GM10248 (cell line): Measurements from ENCODE around the gene LIPT1.
"Not testable (repeated sequence)": the region's sequence is repeated elsewhere in the genome, so short reads cannot be mapped to it uniquely, and the experiment has no call there.

Experiments
- CTCF ChIA-PET: fragments of 300-600 bp; sonication (Branson Sonifier 250); formaldehyde crosslinking; extraction: SDS; loops from one replicate; lab custom pipeline; 2021; ENCODE audit warnings: antibody characterized with exemption; lab: Yijun Ruan, JAX
- POLR2A ChIA-PET: fragments of 350-650 bp; sonication (Branson Sonifier 250); formaldehyde crosslinking; extraction: SDS; loops from one replicate; lab custom pipeline; 2020; ENCODE audit warnings: antibody characterized with exemption; lab: Yijun Ruan, JAX
- DNase-seq: peaks from one replicate; pipeline ENCODE4 v3.0.0; 2012; ENCODE audit errors: extremely low spot score
- CTCF ChIP-seq: IDR thresholded peaks from 2 replicates; pipeline ENCODE4 v1.5.1; 2012; ENCODE audit warnings: mild to moderate bottlenecking, low read depth; ENCODE audit errors: extremely low read depth, missing control alignments, control extremely low read depth

The LIPT1 gene

GRCh38 chr2:99154643-99155536 lies at the start of gene LIPT1, which contains the start of gene TSGA10:
TSS of gene LIPT1 (plus strand) at chr2:99154967. CDS start at chr2:99161958, 6,991 bp downstream.
TSS of gene TSGA10 (minus strand) at chr2:99154942. CDS start at chr2:99109439, 45,503 bp downstream.
- CTCF ChIA-PET, result interaction anchor here (0.7 to 5.0 kb wide), 3 partner anchors 12 to 182 kb away, joined by 3 to 26 read pairs (median 5); partner anchors contain the start of genes C2orf15 and EIF5B
- POLR2A ChIA-PET, result interaction anchor here (1.0 kb wide), 1 partner anchor 14 kb away, joined by 6 read pairs; no protein-coding TSS in a partner anchor
- no peak for TF ChIP-seq CTCF
- DNase-seq, result peak; percentile 95

GRCh38 chr2:99106913-99107312 lies 47.9 kb upstream of the LIPT1 start:
- no peak for TF ChIP-seq CTCF
- DNase-seq, result no peak
- POLR2A ChIA-PET, result no interaction called here
- CTCF ChIA-PET, result interaction anchor here (1.7 kb wide), 1 partner anchor 10 kb away, joined by 4 read pairs; no protein-coding TSS in a partner anchor

- ChIA-PET POLR2A (no interaction called here), CTCF (no interaction called here)
- no peak for DNase-seq
- no peak for TF ChIP-seq CTCF
Observed at GRCh38 chr2:99111236-99111635, 43.5 kb upstream of the LIPT1 start.

- no peak for DNase-seq
- ChIA-PET CTCF (no interaction called here), POLR2A (no interaction called here)
- TF ChIP-seq CTCF, result no peak
Observed at GRCh38 chr2:99111945-99112344, 42.8 kb upstream of the LIPT1 start.

GRCh38 chr2:99112617-99113016 lies 42.1 kb upstream of the LIPT1 start:
- no peak for DNase-seq
- CTCF ChIA-PET, result no interaction called here
- POLR2A ChIA-PET, result no interaction called here
- TF ChIP-seq CTCF, result no peak

GRCh38 chr2:99127981-99128380 lies 26.8 kb upstream of the LIPT1 start:
- CTCF ChIA-PET, result no interaction called here
- POLR2A ChIA-PET, result no interaction called here
- no peak for TF ChIP-seq CTCF
- DNase-seq, result no peak

GRCh38 chr2:99135044-99135556 lies 19.7 kb upstream of the LIPT1 start:
- DNase-seq, POLR2A ChIA-PET, CTCF ChIA-PET: not testable (repeated sequence)
